Glutamatergic neuron (in vitro differentiated cells): ENCODE data around the gene IFNGR2. TPM values are rescaled to one million over a fixed set of nuclear protein-coding genes. Genes with fewer than 3 reads are reported as not detected.
"Not testable (repeated sequence)": the region's sequence is repeated elsewhere in the genome, so short reads cannot be mapped to it uniquely, and the experiment has no call there.

ENCODE experiments used
- DNase-seq: peaks from one replicate; pipeline ENCODE4 v3.0.0; 2022
- H3K27ac Mint-ChIP-seq: one replicate; pipeline ENCODE4 v1.8.0; 2020; ENCODE audit warnings: mild to moderate bottlenecking, mixed read lengths, inconsistent platforms; ENCODE audit not compliant: unreplicated experiment
- H3K27me3 Mint-ChIP-seq: one replicate; pipeline ENCODE4 v1.8.0; 2020; ENCODE audit warnings: mild to moderate bottlenecking, moderate library complexity, mixed read lengths, inconsistent platforms; ENCODE audit not compliant: unreplicated experiment
- H3K36me3 Mint-ChIP-seq: one replicate; pipeline ENCODE4 v1.8.0; 2020; ENCODE audit warnings: mild to moderate bottlenecking, mixed read lengths, inconsistent platforms; ENCODE audit not compliant: unreplicated experiment
- H3K4me1 Mint-ChIP-seq: one replicate; pipeline ENCODE4 v1.8.0; 2020; ENCODE audit warnings: mild to moderate bottlenecking, low read depth, mixed read lengths, inconsistent platforms; ENCODE audit not compliant: unreplicated experiment
- H3K4me3 Mint-ChIP-seq: one replicate; pipeline ENCODE4 v1.8.0; 2020; ENCODE audit warnings: mild to moderate bottlenecking, mixed read lengths, inconsistent platforms; ENCODE audit not compliant: unreplicated experiment
- H3K9me3 Mint-ChIP-seq: one replicate; pipeline ENCODE4 v1.8.0; 2020; ENCODE audit warnings: mild to moderate bottlenecking, moderate library complexity, mixed read lengths, inconsistent platforms; ENCODE audit not compliant: unreplicated experiment
- total RNA-seq: library from RNA; stranded (reverse); fragmentation: NEBNext Ultra II Directional; extraction: Animal tissue kit (Norgen Biotek cat#: 25700); gene quantifications from one replicate; pipeline ENCODE4 v1.2.1, GENCODE V29; 2021; ENCODE audit not compliant: unreplicated experiment
- TF ChIP-seq, protein P1 (sequence below): fragments of 200-600 bp; sonication (generic); IDR thresholded peaks from one replicate; pipeline ENCODE4 v1.5.0; 2021; ENCODE audit not compliant: partially characterized antibody, unreplicated experiment

The IFNGR2 gene
- total RNA-seq, 1 donor from 2014 or later = 9.6 TPM

DNA sequence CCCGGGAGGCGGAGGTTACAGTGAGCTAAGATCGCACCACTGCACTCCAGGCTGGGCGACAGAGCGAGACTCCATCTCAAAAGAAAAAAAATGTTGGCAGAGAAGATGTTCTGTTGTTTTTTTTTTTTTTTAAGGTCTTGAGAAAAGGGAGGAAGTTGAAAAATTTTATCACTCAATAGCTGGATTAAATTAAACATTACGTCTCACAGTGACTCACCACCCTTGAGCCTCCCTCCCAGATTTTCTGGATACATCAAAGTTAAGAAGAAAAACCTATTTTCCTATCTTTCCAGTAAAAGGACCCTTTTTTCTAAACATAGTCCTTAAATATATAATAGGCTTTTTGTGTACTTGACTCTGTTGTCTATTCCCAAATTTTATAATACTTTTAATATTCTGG is 42.9 kb upstream of the IFNGR2 start:
- no peak overlapping the region for H3K4me3 Mint-ChIP-seq
- TF ChIP-seq, protein P1, sequence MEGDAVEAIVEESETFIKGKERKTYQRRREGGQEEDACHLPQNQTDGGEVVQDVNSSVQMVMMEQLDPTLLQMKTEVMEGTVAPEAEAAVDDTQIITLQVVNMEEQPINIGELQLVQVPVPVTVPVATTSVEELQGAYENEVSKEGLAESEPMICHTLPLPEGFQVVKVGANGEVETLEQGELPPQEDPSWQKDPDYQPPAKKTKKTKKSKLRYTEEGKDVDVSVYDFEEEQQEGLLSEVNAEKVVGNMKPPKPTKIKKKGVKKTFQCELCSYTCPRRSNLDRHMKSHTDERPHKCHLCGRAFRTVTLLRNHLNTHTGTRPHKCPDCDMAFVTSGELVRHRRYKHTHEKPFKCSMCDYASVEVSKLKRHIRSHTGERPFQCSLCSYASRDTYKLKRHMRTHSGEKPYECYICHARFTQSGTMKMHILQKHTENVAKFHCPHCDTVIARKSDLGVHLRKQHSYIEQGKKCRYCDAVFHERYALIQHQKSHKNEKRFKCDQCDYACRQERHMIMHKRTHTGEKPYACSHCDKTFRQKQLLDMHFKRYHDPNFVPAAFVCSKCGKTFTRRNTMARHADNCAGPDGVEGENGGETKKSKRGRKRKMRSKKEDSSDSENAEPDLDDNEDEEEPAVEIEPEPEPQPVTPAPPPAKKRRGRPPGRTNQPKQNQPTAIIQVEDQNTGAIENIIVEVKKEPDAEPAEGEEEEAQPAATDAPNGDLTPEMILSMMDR = no peak
- H3K4me1 Mint-ChIP-seq = peaks cover 10% of the 10 kb centered on the region
- H3K36me3 Mint-ChIP-seq = peaks cover 2% of the 10 kb centered on the region
- peaks cover 6% of the 10 kb centered on the region for H3K27me3 Mint-ChIP-seq
- no peak for DNase-seq
- peaks cover 5% of the 10 kb centered on the region for H3K9me3 Mint-ChIP-seq
- no peak overlapping the region for H3K27ac Mint-ChIP-seq

DNA sequence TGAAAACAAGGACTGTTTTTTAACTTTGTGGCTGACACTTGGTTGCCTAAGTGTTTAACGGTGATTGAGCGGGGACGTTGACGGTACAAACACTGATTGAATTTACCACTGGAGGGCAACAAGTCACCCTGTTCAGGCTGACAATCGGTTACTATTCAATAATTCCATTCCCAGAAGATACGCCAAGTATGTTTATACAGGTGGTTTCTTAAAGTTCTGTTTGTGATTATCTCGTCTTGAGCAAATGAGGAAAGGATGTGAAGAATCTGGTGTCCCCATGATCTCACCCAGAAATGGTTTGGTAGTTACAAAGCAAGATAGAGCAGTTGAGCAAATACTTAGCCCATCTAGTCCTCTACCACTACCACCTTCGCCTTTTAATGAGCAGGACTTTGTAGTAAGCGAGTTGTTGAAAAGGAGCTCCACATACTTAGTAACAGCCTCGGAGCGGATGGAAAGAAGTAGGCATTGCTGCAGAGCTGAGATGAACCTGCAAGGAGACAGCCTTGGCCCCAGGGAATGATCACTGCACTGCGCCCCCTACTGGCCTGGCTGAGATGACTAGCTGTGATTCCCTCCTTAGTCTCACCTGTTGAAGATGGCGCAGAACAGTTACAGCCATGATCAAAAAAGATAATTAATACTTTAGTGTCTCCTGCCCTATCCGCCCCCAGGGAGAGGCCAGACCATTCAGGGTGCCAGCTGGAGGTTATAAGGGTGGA is 42.2 kb upstream of the IFNGR2 start:
- DNase-seq = peak; percentile 81

DNA sequence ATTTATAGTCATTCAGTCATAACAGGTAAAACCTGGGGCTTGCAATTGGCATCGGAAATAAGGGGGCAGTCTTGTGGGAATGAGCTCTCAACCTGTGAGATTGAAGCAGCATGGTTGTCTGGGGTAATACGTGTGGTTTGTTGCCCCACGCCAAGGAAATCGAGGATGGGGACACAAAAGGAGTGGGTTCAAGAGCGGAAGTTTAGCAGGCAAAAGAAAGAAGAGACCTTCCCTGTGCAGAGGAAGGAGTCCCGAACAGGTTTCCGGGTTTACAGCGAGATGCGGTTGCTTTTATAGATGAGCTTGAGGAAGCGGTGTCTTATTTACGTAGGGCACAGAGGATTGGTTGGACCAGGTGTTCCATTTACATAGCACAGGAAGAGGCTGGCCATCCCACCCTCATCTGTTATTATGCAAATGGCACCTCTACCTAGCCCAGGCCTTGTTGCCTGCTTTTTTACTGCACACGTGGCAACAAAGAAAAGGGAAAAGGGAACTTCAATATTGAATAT is 41.1 kb upstream of the IFNGR2 start:
- peaks cover 6% of the 10 kb centered on the region for H3K27me3 Mint-ChIP-seq
- DNase-seq = no peak

More for the DNA sequence above, 42.2 kb upstream of the IFNGR2 start:
- H3K27me3 Mint-ChIP-seq = peaks cover 6% of the 10 kb centered on the region
- peaks cover 6% of the 10 kb centered on the region for H3K9me3 Mint-ChIP-seq
- H3K27ac Mint-ChIP-seq = no peak overlapping the region
- H3K36me3 Mint-ChIP-seq = no peaks in the 10 kb centered on the region
- TF ChIP-seq, protein P1 = peak; percentile 81
- H3K4me1 Mint-ChIP-seq = peaks cover 10% of the 10 kb centered on the region
- H3K4me3 Mint-ChIP-seq = peak overlapping the region; percentile 25

DNA sequence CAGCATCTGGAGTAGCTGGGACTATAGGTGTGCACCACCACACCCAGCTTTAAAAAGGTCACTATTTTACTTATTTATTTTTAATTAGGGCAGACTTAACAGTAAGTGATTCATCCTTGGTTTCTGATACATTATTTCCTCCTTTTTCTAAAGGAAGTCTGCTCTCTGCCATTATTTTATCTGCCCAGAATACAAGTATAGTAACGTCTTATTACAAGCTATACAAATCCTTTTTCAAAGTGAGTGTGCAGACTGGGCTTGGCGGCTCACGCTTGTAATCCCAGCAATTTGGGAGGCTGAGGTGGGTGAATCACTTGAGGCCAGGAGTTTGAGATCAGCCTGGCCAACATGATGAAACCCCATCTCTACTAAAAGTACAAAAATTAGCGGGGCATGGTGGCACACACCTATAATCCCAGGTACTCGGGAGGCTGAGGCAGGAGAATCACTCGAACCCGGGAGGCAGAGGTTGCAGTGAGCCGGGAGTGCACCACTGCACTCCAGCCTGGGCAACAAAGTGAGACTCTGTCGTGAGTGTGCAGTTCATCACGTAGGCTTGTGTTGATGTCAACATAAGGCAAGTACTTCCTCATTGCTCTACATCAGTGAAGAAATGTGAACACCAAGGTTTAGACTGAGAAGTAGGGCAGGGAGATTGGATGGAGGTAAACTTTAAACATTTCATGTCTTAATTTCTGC is 39.2 kb upstream of the IFNGR2 start:
- not testable (repeated sequence) for H3K4me1 Mint-ChIP-seq, H3K27ac Mint-ChIP-seq, H3K4me3 Mint-ChIP-seq, H3K27me3 Mint-ChIP-seq, DNase-seq
- Mint-ChIP-seq H3K36me3 (peaks cover 12% of the 10 kb centered on the region), H3K9me3 (peaks cover 20% of the 10 kb centered on the region)

More for the DNA sequence above, 41.1 kb upstream of the IFNGR2 start:
- peaks cover 10% of the 10 kb centered on the region for H3K4me1 Mint-ChIP-seq
- no peak overlapping the region for H3K27ac Mint-ChIP-seq
- H3K4me3 Mint-ChIP-seq = peak overlapping the region; percentile 53
- peaks cover 9% of the 10 kb centered on the region for H3K9me3 Mint-ChIP-seq
- H3K36me3 Mint-ChIP-seq = peaks cover 2% of the 10 kb centered on the region
- TF ChIP-seq, protein P1 = no peak

DNA sequence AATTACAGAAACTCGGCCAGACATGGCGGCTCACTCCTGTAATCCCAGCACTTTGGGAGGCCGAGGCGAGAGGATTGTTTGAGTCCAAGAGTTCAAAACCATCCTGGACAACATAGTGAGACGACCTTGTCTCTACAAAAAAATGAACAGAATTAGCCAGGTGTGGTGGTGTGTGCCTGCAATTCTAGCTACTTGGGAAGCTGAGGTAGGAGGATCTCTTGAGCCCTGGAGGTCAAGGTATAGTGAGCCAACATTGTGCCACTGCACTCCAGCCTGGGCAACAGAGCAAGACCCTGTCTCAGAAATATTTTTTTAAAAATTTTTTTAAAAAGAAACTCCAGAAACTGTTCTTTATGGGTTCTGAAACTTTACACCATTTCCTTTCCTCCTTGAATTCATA is 38.4 kb upstream of the IFNGR2 start:
- Mint-ChIP-seq H3K27ac (no peak overlapping the region), H3K9me3 (peaks cover 20% of the 10 kb centered on the region), H3K4me3 (no peak overlapping the region), H3K36me3 (peaks cover 12% of the 10 kb centered on the region), H3K27me3 (peaks cover 7% of the 10 kb centered on the region), H3K4me1 (peaks cover 9% of the 10 kb centered on the region)
- no peak for DNase-seq
- TF ChIP-seq, protein P1 = no peak
